Measurements from ENCODE around the gene STK35.

DNA sequence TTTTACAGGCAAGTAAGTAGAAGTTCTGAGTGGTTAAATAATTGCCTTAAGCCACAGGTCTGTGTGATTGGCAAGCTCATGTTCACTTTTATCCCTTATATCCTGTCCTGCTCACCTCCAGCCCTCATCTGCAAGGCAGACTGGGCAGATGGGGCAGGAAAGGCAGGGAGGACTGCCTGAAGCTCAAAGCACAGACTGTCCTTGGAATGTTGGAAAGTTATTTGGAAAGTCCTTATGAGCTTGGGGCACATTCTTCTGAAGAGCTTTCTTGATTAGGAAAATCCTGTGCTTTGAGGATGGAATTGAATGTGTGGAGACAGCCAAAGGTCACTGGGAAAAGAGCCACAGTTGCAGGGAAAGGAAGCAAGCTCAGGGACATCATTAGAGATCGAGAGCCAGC, 48.9 kb upstream of the STK35 start:
- TF ChIP-seq REST (IDR thresholded peaks at IDR 0.05; ENCODE audit: unreplicated experiment) (no peak), POLR2AphosphoS5 (IDR thresholded peaks at IDR 0.05; ENCODE audit: low read depth) (no peak), CTCF (conservative IDR thresholded peaks at IDR 0.05; ENCODE audit: low read depth in 2 of 2) (no peak), EZH2 (IDR thresholded peaks at IDR 0.05; ENCODE audit: low read depth, unreplicated experiment) (no peak)
